Chondrocyte (in vitro differentiated cells): ENCODE measurements around the gene NAA16. TPM values are rescaled to one million over a fixed set of nuclear protein-coding genes. Genes with fewer than 3 reads are reported as not detected.

Experiments used
- DNase-seq: peaks from one replicate; pipeline ENCODE4 v3.0.0; 2021; ENCODE audit warnings: mixed read lengths, low spot score
- H3K27ac Mint-ChIP-seq: one replicate; pipeline ENCODE4 v1.8.0; 2021; ENCODE audit warnings: mild to moderate bottlenecking, moderate library complexity, mixed read lengths; ENCODE audit not compliant: unreplicated experiment
- H3K27me3 Mint-ChIP-seq: 2 replicates; pipeline ENCODE4 v1.8.0; 2021; ENCODE audit warnings: low read depth, mixed read lengths
- H3K36me3 Mint-ChIP-seq: 2 replicates; pipeline ENCODE4 v1.8.0; 2021; ENCODE audit warnings: low read depth, mixed read lengths
- H3K4me1 Mint-ChIP-seq: 2 replicates; pipeline ENCODE4 v1.8.0; 2021; ENCODE audit warnings: low read depth, mild to moderate bottlenecking, mixed read lengths
- H3K4me3 Mint-ChIP-seq: one replicate; pipeline ENCODE4 v1.8.0; 2021; ENCODE audit warnings: mild to moderate bottlenecking, moderate library complexity, mixed read lengths; ENCODE audit not compliant: unreplicated experiment
- H3K9me3 Mint-ChIP-seq: 2 replicates; pipeline ENCODE4 v1.8.0; 2021; ENCODE audit warnings: low read depth, mixed read lengths
- CTCF ChIP-seq: fragments of 200-600 bp; sonication (generic); IDR thresholded peaks from 2 replicates; pipeline ENCODE4 v1.5.0; 2021; ENCODE audit warnings: antibody characterized with exemption, mild to moderate bottlenecking, moderate library complexity
- long read RNA-seq: library from polyadenylated mRNA; stranded (forward); transcript quantifications from one replicate; pipeline ENCODE4 v2.0.0, GENCODE V29; 2021
- total RNA-seq: library from RNA; stranded (reverse); gene quantifications from 3 replicates; pipeline ENCODE4 v1.2.1, GENCODE V29; 2021

Gene NAA16
- total RNA-seq: 9.4 to 16.5 TPM (median 9.6 TPM) in 3 replicates
- long read RNA-seq, full-length matches to known transcripts: 4 of 8 reads
- long read RNA-seq, partial matches to known transcripts: 0 of 8 reads
- long read RNA-seq, other reads (novel, unspliced or antisense): 4 of 8 reads

- H3K27me3 Mint-ChIP-seq: no peaks in the 10 kb centered on the region
Measured at GRCh38 chr13:41310963-41311405, at the start of gene NAA16. NAA16 (plus strand) TSS chr13:41311267; CDS start chr13:41311529, 262 bp downstream.

GRCh38 chr13:41263261-41263971, 47.7 kb upstream of the NAA16 start, which contains the start of gene MTRF1:
MTRF1 (minus strand) TSS chr13:41263576; CDS start chr13:41260907, 2,669 bp downstream.
- Mint-ChIP-seq H3K9me3 (peaks cover 5% of the 10 kb centered on the region), H3K4me3 (peak within 1 kb of the TSS; percentile 93), H3K27me3 (no peaks in the 10 kb centered on the region), H3K36me3 (peaks cover 5% of the 10 kb centered on the region), H3K27ac (peak within 1 kb of the TSS; percentile 95), H3K4me1 (peaks cover 16% of the 10 kb centered on the region)
- no peak for TF ChIP-seq CTCF
- no peak for DNase-seq

More at GRCh38 chr13:41310963-41311405, at the start of gene NAA16:
- TF ChIP-seq CTCF: no peak
- peak within 1 kb of the TSS; percentile 90 for H3K27ac Mint-ChIP-seq
- peak; percentile 94 for DNase-seq
- peaks cover 39% of the 10 kb centered on the region for H3K4me1 Mint-ChIP-seq
- no peaks in the 10 kb centered on the region for H3K36me3 Mint-ChIP-seq
- H3K9me3 Mint-ChIP-seq: no peaks in the 10 kb centered on the region
- peak within 1 kb of the TSS; percentile 84 for H3K4me3 Mint-ChIP-seq

- no peak for DNase-seq
- H3K27me3 Mint-ChIP-seq: no peaks in the 10 kb centered on the region
- no peak for TF ChIP-seq CTCF
- peaks cover 7% of the 10 kb centered on the region for H3K9me3 Mint-ChIP-seq
- H3K4me3 Mint-ChIP-seq: no peak overlapping the region
- no peak overlapping the region for H3K27ac Mint-ChIP-seq
- H3K36me3 Mint-ChIP-seq: peaks cover 6% of the 10 kb centered on the region
- peaks cover 16% of the 10 kb centered on the region for H3K4me1 Mint-ChIP-seq
Measured at GRCh38 chr13:41267106-41267505, 44.0 kb upstream of the NAA16 start.

GRCh38 chr13:41268764-41269163, 42.3 kb upstream of the NAA16 start:
- Mint-ChIP-seq H3K27me3 (no peaks in the 10 kb centered on the region), H3K9me3 (peaks cover 7% of the 10 kb centered on the region), H3K4me3 (no peak overlapping the region), H3K36me3 (peaks cover 6% of the 10 kb centered on the region), H3K27ac (no peak overlapping the region), H3K4me1 (peaks cover 6% of the 10 kb centered on the region)
- TF ChIP-seq CTCF: no peak
- DNase-seq: no peak

GRCh38 chr13:41271456-41272285, 39.4 kb upstream of the NAA16 start:
- no peak overlapping the region for H3K4me3 Mint-ChIP-seq
- peaks cover 6% of the 10 kb centered on the region for H3K36me3 Mint-ChIP-seq
- no peaks in the 10 kb centered on the region for H3K27me3 Mint-ChIP-seq
- H3K4me1 Mint-ChIP-seq: peaks cover 5% of the 10 kb centered on the region
- DNase-seq: no peak
- TF ChIP-seq CTCF: no peak
- peaks cover 7% of the 10 kb centered on the region for H3K9me3 Mint-ChIP-seq
- H3K27ac Mint-ChIP-seq: no peak overlapping the region
